Smooth muscle cell (in vitro differentiated cells): ENCODE results near the gene CCDC187. TPM values are rescaled to one million over a fixed set of nuclear protein-coding genes. Genes with fewer than 3 reads are reported as not detected.

ENCODE experiments used
- DNase-seq: peaks from one replicate; lab custom pipeline; 2025; ENCODE audit not compliant: unreplicated experiment; lab: John Stamatoyannopoulos, UW
- H2AFZ ChIP-seq: fragments of 200-600 bp; sonication (generic); 2 replicates; pipeline ENCODE4 v1.6.0; 2016; ENCODE audit warnings: antibody characterized with exemption, low read depth, mild to moderate bottlenecking
- H3F3A ChIP-seq: fragments of 200-600 bp; sonication (generic); 2 replicates; pipeline ENCODE4 v1.6.0; 2017; ENCODE audit warnings: antibody characterized with exemption, low read depth
- H3K27ac ChIP-seq: fragments of 200-600 bp; sonication (generic); 2 replicates; pipeline ENCODE4 v1.5.1; 2016; ENCODE audit warnings: low read depth, mild to moderate bottlenecking
- H3K27me3 ChIP-seq: fragments of 200-600 bp; sonication (generic); 2 replicates; pipeline ENCODE4 v1.6.1; 2016; ENCODE audit warnings: low read depth, mild to moderate bottlenecking
- H3K36me3 ChIP-seq: fragments of 200-600 bp; sonication (generic); 2 replicates; pipeline ENCODE4 v1.5.1; 2016; ENCODE audit warnings: low read depth
- H3K4me1 ChIP-seq: fragments of 200-600 bp; sonication (generic); 2 replicates; pipeline ENCODE4 v1.5.1; 2016; ENCODE audit warnings: low read depth
- H3K4me2 ChIP-seq: fragments of 200-600 bp; sonication (generic); 2 replicates; pipeline ENCODE4 v1.6.0; 2016; ENCODE audit warnings: mild to moderate bottlenecking
- H3K4me3 ChIP-seq: fragments of 200-600 bp; sonication (generic); 2 replicates; pipeline ENCODE4 v1.5.1; 2016; ENCODE audit warnings: mild to moderate bottlenecking
- H3K79me2 ChIP-seq: fragments of 200-600 bp; sonication (generic); 2 replicates; pipeline ENCODE4 v1.6.0; 2016; ENCODE audit warnings: low read depth, mild to moderate bottlenecking
- H3K9ac ChIP-seq: fragments of 200-600 bp; sonication (generic); 2 replicates; pipeline ENCODE4 v1.6.0; 2016; ENCODE audit warnings: low read depth
- H3K9me3 ChIP-seq: fragments of 200-600 bp; sonication (generic); replicated peaks from 2 replicates; pipeline ENCODE4 v1.5.1; 2016; ENCODE audit warnings: low read depth
- H4K20me1 ChIP-seq: fragments of 200-600 bp; sonication (generic); 2 replicates; pipeline ENCODE4 v1.6.0; 2016; ENCODE audit warnings: low read depth
- CTCF ChIP-seq: fragments of 200-600 bp; sonication (generic); IDR thresholded peaks from 2 replicates; pipeline ENCODE4 v1.5.1; 2017; ENCODE audit warnings: borderline replicate concordance, mild to moderate bottlenecking, antibody characterized with exemption; ENCODE audit not compliant: insufficient read depth, poor library complexity, severe bottlenecking
- WGBS: methylation state at CpG from one replicate; pipeline ENCODE4 v1.1.7; 2016; ENCODE audit warnings: low lambda C conversion rate; 5-methylcytosine and 5-hydroxymethylcytosine counted together
- polyA plus RNA-seq: library from polyadenylated mRNA; unstranded; fragments of >200 nt; fragmentation: Nextera tagmentation; extraction: Ambion mirVana; gene quantifications from 2 replicates; pipeline ENCODE4 v1.2.1, GENCODE V29; 2016
- total RNA-seq: library from RNA; depleted of rRNA; stranded (reverse); fragments of >200 nt; gene quantifications from 2 replicates; pipeline ENCODE4 v1.2.3, GENCODE V29; 2014

The CCDC187 gene
- total and polyA plus RNA-seq, 2 experiments from 2014 or later: 0.10 TPM; not detected in 1

- DNase-seq: no peak
- Histone ChIP-seq H3K4me2 (no peak overlapping the region), H3F3A (no peaks in the 10 kb centered on the region), H3K4me1 (peaks cover 2% of the 10 kb centered on the region), H3K9ac (no peak overlapping the region), H3K4me3 (no peak overlapping the region), H3K36me3 (no peaks in the 10 kb centered on the region), H3K79me2 (no peaks in the 10 kb centered on the region), H4K20me1 (peaks cover 32% of the 10 kb centered on the region), H3K27ac (no peak overlapping the region), H3K9me3 (no peaks in the 10 kb centered on the region), H3K27me3 (no peaks in the 10 kb centered on the region), H2AFZ (no peak overlapping the region)
- TF ChIP-seq CTCF: no peak
- WGBS: 93% methylated on average over 11 of the region's 11 CpGs
Measured at GRCh38 chr9:136351252-136351800, 47.4 kb upstream of the CCDC187 start.

- Histone ChIP-seq H3K9ac (no peak overlapping the region), H3K79me2 (no peaks in the 10 kb centered on the region), H3K27me3 (no peaks in the 10 kb centered on the region), H4K20me1 (peaks cover 33% of the 10 kb centered on the region), H3K4me2 (no peak overlapping the region), H3K4me1 (peaks cover 9% of the 10 kb centered on the region), H2AFZ (no peak overlapping the region), H3K27ac (no peak overlapping the region), H3F3A (no peaks in the 10 kb centered on the region), H3K36me3 (no peaks in the 10 kb centered on the region), H3K9me3 (no peaks in the 10 kb centered on the region), H3K4me3 (no peak overlapping the region)
- no peak for DNase-seq
- TF ChIP-seq CTCF: no peak
- 94% methylated on average over 24 of the region's 24 CpGs for WGBS
Measured at GRCh38 chr9:136349546-136349945, 45.7 kb upstream of the CCDC187 start.

GRCh38 chr9:136348691-136349090, 44.8 kb upstream of the CCDC187 start:
- Histone ChIP-seq H2AFZ (no peak overlapping the region), H3K27ac (no peak overlapping the region), H3K36me3 (no peaks in the 10 kb centered on the region), H3K9ac (no peak overlapping the region), H3K4me2 (no peak overlapping the region), H3F3A (no peaks in the 10 kb centered on the region), H3K9me3 (no peaks in the 10 kb centered on the region), H3K27me3 (no peaks in the 10 kb centered on the region), H3K4me3 (no peak overlapping the region), H3K4me1 (peaks cover 9% of the 10 kb centered on the region), H3K79me2 (no peaks in the 10 kb centered on the region), H4K20me1 (peaks cover 33% of the 10 kb centered on the region)
- WGBS: 97% methylated on average over 13 of the region's 14 CpGs
- no peak for TF ChIP-seq CTCF
- DNase-seq: no peak
